HEK293 (cell line): ENCODE measurements around the gene INPP5D.

Experiments used
- CTCF ChIA-PET: fragments of 350-600 bp; formaldehyde crosslinking; extraction: SDS; loops from one replicate; lab custom pipeline; 2021; ENCODE audit warnings: antibody characterized with exemption; lab: Yijun Ruan, JAX
- POLR2A ChIA-PET: fragments of 300-600 bp; formaldehyde crosslinking; extraction: SDS; loops from one replicate; lab custom pipeline; 2020; ENCODE audit warnings: antibody characterized with exemption, inconsistent platforms; lab: Yijun Ruan, JAX
- H3K27ac ChIP-seq: fragments of 200-500 bp; sonication (Bioruptor generic); 2 replicates; pipeline ENCODE4 v1.5.1; 2014; ENCODE audit warnings: low read depth, low read length, control low read depth, inconsistent platforms; ENCODE audit errors: extremely low read depth
- H3K36me3 ChIP-seq, 2 experiments: fragments of 200-500 bp in 1 of 2; sonication (Bioruptor generic) in 1 of 2; 1 replicate in 1 of 2; 2 replicates in 1 of 2; pipeline ENCODE4 v1.5.1; 2014 to 2017; ENCODE audit warnings: inconsistent platforms in 2 of 2, low read length in 2 of 2; ENCODE audit not compliant: control insufficient read depth in 2 of 2, insufficient read depth in 1 of 2
- H3K4me1 ChIP-seq: fragments of 200-500 bp; sonication (Bioruptor generic); 2 replicates; pipeline ENCODE4 v1.5.1; 2014; ENCODE audit warnings: mild to moderate bottlenecking, low read length, inconsistent platforms; ENCODE audit not compliant: control insufficient read depth, insufficient read depth
- H3K4me3 ChIP-seq: 2 replicates; pipeline ENCODE4 v1.5.1; 2011; ENCODE audit warnings: low read depth, mild to moderate bottlenecking, control low read depth, low read length, moderate library complexity
- H3K9me3 ChIP-seq: fragments of 200-500 bp; sonication (Bioruptor generic); 2 replicates; pipeline ENCODE4 v1.5.1; 2014; ENCODE audit warnings: low read depth, low read length, inconsistent platforms; ENCODE audit not compliant: control insufficient read depth, insufficient read depth
- IKZF3 ChIP-seq: fragments of 450-650 bp; IDR thresholded peaks from 2 replicates; pipeline ENCODE4 v1.5.0; 2018; ENCODE audit warnings: missing biosample characterization, mild to moderate bottlenecking, missing genetic modification characterization, moderate library complexity
- OSR2 ChIP-seq: fragments of 450-650 bp; formaldehyde crosslinking; IDR thresholded peaks from 2 replicates; pipeline ENCODE4 v1.5.1; 2016; ENCODE audit warnings: missing biosample characterization, missing genetic modification characterization
- PRDM1 ChIP-seq: fragments of 450-650 bp; formaldehyde crosslinking; IDR thresholded peaks from 2 replicates; pipeline ENCODE4; 2016; ENCODE audit warnings: missing biosample characterization, missing genetic modification characterization
- ZNF2 ChIP-seq: fragments of 450-650 bp; formaldehyde crosslinking; IDR thresholded peaks from 2 replicates; pipeline ENCODE4 v1.5.1; 2016; ENCODE audit warnings: missing biosample characterization, missing genetic modification characterization
- ZNF24 ChIP-seq: fragments of 450-650 bp; formaldehyde crosslinking; IDR thresholded peaks from 2 replicates; pipeline ENCODE4 v1.5.1; 2016; ENCODE audit warnings: missing biosample characterization, missing genetic modification characterization
- ZNF548 ChIP-seq: fragments of 450-650 bp; formaldehyde crosslinking; IDR thresholded peaks from 2 replicates; pipeline ENCODE4 v1.5.1; 2016; ENCODE audit warnings: missing biosample characterization, missing genetic modification characterization
- ZNF561 ChIP-seq: fragments of 450-650 bp; IDR thresholded peaks from 2 replicates; pipeline ENCODE4 v1.5.1; 2018; ENCODE audit warnings: missing biosample characterization, missing genetic modification characterization, borderline replicate concordance
- ZNF571 ChIP-seq: fragments of 450-650 bp; formaldehyde crosslinking; IDR thresholded peaks from 2 replicates; pipeline ENCODE4 v1.5.0; 2017; ENCODE audit warnings: missing biosample characterization, missing genetic modification characterization
- ZNF658 ChIP-seq: fragments of 450-650 bp; formaldehyde crosslinking; IDR thresholded peaks from 2 replicates; pipeline ENCODE4; 2016; ENCODE audit warnings: missing biosample characterization, missing genetic modification characterization
- ZXDB ChIP-seq: fragments of 450-650 bp; formaldehyde crosslinking; IDR thresholded peaks from 2 replicates; pipeline ENCODE4 v1.5.1; 2016; ENCODE audit warnings: missing biosample characterization, missing genetic modification characterization
- TF ChIP-seq, protein P1 (sequence below): fragments of 450-650 bp; formaldehyde crosslinking; IDR thresholded peaks from 2 replicates; pipeline ENCODE4 v1.5.1; 2016; ENCODE audit warnings: missing biosample characterization, missing genetic modification characterization
- TF ChIP-seq, protein P2 (sequence below): fragments of 450-650 bp; formaldehyde crosslinking; IDR thresholded peaks from 2 replicates; pipeline ENCODE4 v1.5.1; 2016; ENCODE audit warnings: missing biosample characterization, missing genetic modification characterization
- TF ChIP-seq, protein P3 (sequence below): fragments of 450-650 bp; formaldehyde crosslinking; conservative IDR thresholded peaks from 2 replicates; pipeline ENCODE4 v1.5.1; 2016; ENCODE audit warnings: low read depth, missing biosample characterization, missing genetic modification characterization

INPP5D gene

GRCh38 chr2:233162770-233163169, 102.6 kb downstream of the INPP5D start:
- ChIA-PET POLR2A (no interaction called here), CTCF (no interaction called here)
- no peak for TF ChIP-seq ZNF658 (tag by site-specific recombination)
- TF ChIP-seq PRDM1 (tag by site-specific recombination), result no peak
- TF ChIP-seq IKZF3 (tag by site-specific recombination), result no peak
- TF ChIP-seq, protein P1, sequence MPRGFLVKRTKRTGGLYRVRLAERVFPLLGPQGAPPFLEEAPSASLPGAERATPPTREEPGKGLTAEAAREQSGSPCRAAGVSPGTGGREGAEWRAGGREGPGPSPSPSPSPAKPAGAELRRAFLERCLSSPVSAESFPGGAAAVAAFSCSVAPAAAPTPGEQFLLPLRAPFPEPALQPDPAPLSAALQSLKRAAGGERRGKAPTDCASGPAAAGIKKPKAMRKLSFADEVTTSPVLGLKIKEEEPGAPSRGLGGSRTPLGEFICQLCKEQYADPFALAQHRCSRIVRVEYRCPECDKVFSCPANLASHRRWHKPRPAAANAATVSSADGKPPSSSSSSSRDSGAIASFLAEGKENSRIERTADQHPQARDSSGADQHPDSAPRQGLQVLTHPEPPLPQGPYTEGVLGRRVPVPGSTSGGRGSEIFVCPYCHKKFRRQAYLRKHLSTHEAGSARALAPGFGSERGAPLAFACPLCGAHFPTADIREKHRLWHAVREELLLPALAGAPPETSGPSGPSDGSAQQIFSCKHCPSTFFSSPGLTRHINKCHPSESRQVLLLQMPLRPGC (tag by site-specific recombination), result no peak
- no peak for TF ChIP-seq OSR2 (tag by site-specific recombination)
- TF ChIP-seq, protein P2, sequence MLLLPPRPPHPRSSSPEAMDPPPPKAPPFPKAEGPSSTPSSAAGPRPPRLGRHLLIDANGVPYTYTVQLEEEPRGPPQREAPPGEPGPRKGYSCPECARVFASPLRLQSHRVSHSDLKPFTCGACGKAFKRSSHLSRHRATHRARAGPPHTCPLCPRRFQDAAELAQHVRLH (tag by site-specific recombination), result no peak
- TF ChIP-seq ZNF24 (tag by site-specific recombination), result no peak
- no peak for TF ChIP-seq ZNF571 (tag by site-specific recombination)
- H3K9me3 ChIP-seq, result no peaks in the 10 kb centered on the region
- H3K27ac ChIP-seq, result no peak overlapping the region
- peaks cover 0 to 5% of the 10 kb centered on the region in 2 experiments; a peak in 1 of 3 replicates for H3K36me3 ChIP-seq
- no peak overlapping the region for H3K4me3 ChIP-seq
- H3K4me1 ChIP-seq, result no peaks in the 10 kb centered on the region

GRCh38 chr2:233163486-233164103, 103.5 kb downstream of the INPP5D start:
- Histone ChIP-seq H3K4me1 (no peaks in the 10 kb centered on the region), H3K27ac (no peak overlapping the region), H3K36me3 (peaks cover 0 to 5% of the 10 kb centered on the region in 2 experiments; a peak in 1 of 3 replicates), H3K4me3 (no peak overlapping the region), H3K9me3 (no peaks in the 10 kb centered on the region)
- POLR2A ChIA-PET, result no interaction called here
- CTCF ChIA-PET, result no interaction called here
- no peak for TF ChIP-seq ZXDB (tag by site-specific recombination)
- TF ChIP-seq ZNF548 (tag by site-specific recombination), result no peak
- no peak for TF ChIP-seq ZNF561
- TF ChIP-seq, protein P3, sequence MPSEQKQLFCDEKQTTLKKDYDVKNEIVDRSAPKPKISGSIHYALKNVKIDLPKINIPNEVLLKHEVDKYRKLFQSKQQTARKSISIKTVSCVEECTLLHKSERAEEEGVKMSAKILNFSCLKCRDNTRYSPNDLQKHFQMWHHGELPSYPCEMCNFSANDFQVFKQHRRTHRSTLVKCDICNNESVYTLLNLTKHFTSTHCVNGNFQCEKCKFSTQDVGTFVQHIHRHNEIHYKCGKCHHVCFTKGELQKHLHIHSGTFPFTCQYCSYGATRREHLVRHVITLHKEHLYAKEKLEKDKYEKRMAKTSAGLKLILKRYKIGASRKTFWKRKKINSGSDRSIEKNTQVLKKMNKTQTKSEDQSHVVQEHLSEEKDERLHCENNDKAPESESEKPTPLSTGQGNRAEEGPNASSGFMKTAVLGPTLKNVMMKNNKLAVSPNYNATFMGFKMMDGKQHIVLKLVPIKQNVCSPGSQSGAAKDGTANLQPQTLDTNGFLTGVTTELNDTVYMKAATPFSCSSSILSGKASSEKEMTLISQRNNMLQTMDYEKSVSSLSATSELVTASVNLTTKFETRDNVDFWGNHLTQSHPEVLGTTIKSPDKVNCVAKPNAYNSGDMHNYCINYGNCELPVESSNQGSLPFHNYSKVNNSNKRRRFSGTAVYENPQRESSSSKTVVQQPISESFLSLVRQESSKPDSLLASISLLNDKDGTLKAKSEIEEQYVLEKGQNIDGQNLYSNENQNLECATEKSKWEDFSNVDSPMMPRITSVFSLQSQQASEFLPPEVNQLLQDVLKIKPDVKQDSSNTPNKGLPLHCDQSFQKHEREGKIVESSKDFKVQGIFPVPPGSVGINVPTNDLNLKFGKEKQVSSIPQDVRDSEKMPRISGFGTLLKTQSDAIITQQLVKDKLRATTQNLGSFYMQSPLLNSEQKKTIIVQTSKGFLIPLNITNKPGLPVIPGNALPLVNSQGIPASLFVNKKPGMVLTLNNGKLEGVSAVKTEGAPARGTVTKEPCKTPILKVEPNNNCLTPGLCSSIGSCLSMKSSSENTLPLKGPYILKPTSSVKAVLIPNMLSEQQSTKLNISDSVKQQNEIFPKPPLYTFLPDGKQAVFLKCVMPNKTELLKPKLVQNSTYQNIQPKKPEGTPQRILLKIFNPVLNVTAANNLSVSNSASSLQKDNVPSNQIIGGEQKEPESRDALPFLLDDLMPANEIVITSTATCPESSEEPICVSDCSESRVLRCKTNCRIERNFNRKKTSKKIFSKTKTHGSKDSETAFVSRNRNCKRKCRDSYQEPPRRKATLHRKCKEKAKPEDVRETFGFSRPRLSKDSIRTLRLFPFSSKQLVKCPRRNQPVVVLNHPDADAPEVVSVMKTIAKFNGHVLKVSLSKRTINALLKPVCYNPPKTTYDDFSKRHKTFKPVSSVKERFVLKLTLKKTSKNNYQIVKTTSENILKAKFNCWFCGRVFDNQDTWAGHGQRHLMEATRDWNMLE (tag by site-specific recombination), result no peak

GRCh38 chr2:233164128-233164635, 104.0 kb downstream of the INPP5D start:
- no peak overlapping the region for H3K27ac ChIP-seq
- no peak overlapping the region for H3K4me3 ChIP-seq
- H3K4me1 ChIP-seq, result no peaks in the 10 kb centered on the region
- ChIA-PET POLR2A (no interaction called here), CTCF (no interaction called here)
- H3K36me3 ChIP-seq, result peaks cover 0 to 6% of the 10 kb centered on the region in 2 experiments; a peak in 1 of 3 replicates
- no peaks in the 10 kb centered on the region for H3K9me3 ChIP-seq
- no peak for TF ChIP-seq ZNF2 (tag by site-specific recombination)
